ENCODE results near the gene PWWP2B. TPM values are rescaled to one million over a fixed set of nuclear protein-coding genes. Genes with fewer than 3 reads are reported as not detected.

PWWP2B gene
- total and polyA plus RNA-seq, 7 experiments from 2014 or later, result 1.5 to 22.2 (median 11.5) TPM

DNA sequence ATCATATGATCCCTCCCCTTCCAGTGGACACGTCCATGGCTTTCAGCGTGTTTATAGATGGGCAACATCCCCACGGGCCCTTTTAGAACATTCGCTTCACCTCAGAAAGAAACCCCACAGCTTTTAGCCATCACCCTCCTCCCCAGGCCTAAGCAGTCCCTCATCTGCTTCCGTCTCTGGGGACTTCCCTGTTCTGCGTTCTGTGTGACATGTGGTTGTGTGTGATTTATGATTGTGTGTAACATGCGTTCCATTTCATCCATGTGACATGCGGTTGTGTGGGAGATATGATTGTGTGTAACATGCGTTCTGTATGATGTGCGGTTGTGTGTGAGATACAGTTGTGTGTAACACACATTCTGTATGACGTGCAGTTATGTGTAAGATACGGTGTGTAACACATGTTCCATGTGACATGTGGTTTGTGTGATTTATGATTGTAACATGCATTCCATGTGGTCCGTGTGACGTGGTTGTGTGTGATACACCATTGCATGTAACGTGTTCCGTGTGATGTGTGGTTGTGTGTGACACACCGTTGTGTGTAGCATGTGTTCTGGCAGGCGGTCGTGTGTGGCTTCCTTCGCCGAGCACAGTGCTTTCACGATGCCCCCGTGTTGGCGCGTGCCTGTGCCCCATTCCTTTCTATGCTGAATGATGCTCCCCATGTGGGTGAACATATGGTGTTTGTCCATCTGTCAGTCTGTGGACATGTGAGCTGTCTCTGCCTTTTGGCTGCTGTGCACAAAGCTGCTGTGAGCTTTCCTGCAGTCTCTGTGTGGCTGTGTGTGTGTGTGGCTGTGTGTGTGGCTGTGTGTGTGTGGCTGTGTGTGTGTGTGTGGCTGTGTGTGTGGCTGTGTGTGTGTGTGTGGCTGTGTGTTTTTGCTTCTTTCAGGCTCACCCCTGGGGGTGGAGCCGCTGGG lies 26.2 kb downstream of the PWWP2B start:
- Histone ChIP-seq H3K27ac (ENCODE audit: low read depth, low read length) (peak overlapping the region; percentile 53), H3K9me3 (ENCODE audit: control insufficient read depth in 2 of 3, low read length in 3 of 3) (no peaks in the 10 kb centered on the region), H3K27me3 (ENCODE audit: control insufficient read depth in 2 of 2, insufficient read depth in 2 of 2, low read length in 2 of 2) (no peaks in the 10 kb centered on the region), H3K4me1 (ENCODE audit: control insufficient read depth in 2 of 2, insufficient read depth in 2 of 2, low read length in 2 of 2) (peaks cover 0 to 33% of the 10 kb centered on the region in 2 donors), H3K4me3 (ENCODE audit: low read length) (no peak overlapping the region), H3K36me3 (ENCODE audit: control insufficient read depth in 2 of 3, insufficient read depth in 3 of 3, low read length in 3 of 3) (no peaks in the 10 kb centered on the region)
- peaks cover 5 to 39% (median 28%) of the 10 kb centered on the region in 7 donors for H3K4me1 Mint-ChIP-seq
- H3K36me3 Mint-ChIP-seq, result no peaks in the 10 kb centered on the region
- ATAC-seq, result peak; percentile 60
- peaks cover 0 to 1% (median 0%) of the 10 kb centered on the region in 5 donors for H3K27me3 Mint-ChIP-seq
- no peak for DNase-seq
- intact Hi-C loops (cut with micrococcal nuclease), result loop anchor here in 1 of 2 donors (2.0 kb wide), 2 partner anchors 14 to 24 kb away; no protein-coding TSS in a partner anchor
- ChIA-PET POLR2A (interaction anchor here (1.1 to 1.6 kb wide), 3 partner anchors 12 to 30 kb away, joined by 3 to 4 read pairs (median 3); no protein-coding TSS in a partner anchor), CTCF (interaction anchor here (0.8 to 2.3 kb wide), 2 partner anchors 10 to 23 kb away, joined by 3 to 16 read pairs; no protein-coding TSS in a partner anchor)
- peak overlapping the region in 8 of 9 donors; percentile 73 to 95 (median 86) for H3K27ac Mint-ChIP-seq
- peak overlapping the region; percentile 23 to 72 (median 57) for H3K4me3 Mint-ChIP-seq
- H3K9me3 Mint-ChIP-seq, result peaks cover 0 to 2% (median 0%) of the 10 kb centered on the region in 11 donors

DNA sequence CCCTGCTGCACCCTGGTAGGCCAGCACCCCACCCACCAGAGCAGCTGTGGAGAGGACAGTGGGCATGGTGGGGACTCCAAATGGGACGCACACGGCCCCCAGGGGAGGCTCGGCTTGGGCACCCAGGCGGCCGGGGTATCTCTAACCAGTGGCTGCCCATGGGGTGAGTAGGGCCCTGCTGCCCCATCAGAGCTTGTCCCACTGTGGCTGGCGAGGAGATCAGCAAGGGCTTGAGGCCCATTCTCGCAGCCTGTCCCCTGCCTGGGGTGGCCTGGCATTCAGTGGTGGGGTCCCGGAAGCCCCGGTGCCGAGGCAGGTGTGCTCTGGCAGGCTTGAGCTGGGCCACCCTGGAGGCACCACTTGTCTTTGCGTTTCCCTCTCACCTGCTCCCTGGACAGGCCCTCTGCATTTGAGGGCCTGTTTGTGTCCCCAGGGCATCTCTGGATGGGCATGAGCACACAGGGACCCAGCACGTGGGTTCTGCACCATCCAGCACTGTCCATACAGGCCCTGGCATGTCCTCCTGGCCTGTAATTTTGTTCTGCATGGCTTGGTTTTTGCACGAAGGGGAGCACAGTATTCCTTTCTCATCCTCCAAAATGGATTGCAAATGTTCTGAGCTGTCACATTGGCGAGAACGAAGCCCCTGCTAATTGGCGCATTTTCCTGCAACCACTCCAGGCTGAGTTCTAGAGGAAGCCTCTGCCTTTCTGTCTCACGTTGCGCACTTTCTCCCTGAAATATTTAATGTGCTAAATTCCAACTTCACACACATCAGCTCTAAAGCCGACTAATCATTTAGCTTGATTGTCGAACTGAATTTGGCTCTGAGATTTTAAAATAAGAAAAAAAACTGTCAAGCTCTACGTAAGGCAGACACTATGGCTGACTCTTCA lies 27.2 kb downstream of the PWWP2B start:
- H3K27ac ChIP-seq (ENCODE audit: low read depth, low read length), result no peak overlapping the region
- no peaks in the 10 kb centered on the region for H3K36me3 Mint-ChIP-seq
- peak overlapping the region in 2 of 10 donors; percentile 15 to 58 for H3K4me3 Mint-ChIP-seq
- no peaks in the 10 kb centered on the region for H3K36me3 ChIP-seq (ENCODE audit: control insufficient read depth in 2 of 3, insufficient read depth in 3 of 3, low read length in 3 of 3)
- ATAC-seq, result no peak
- no peak for DNase-seq
- H3K27me3 Mint-ChIP-seq, result peaks cover 0 to 1% (median 0%) of the 10 kb centered on the region in 5 donors
- H3K9me3 ChIP-seq (ENCODE audit: control insufficient read depth in 2 of 3, low read length in 3 of 3), result no peaks in the 10 kb centered on the region
- ChIA-PET POLR2A (interaction anchor here (1.6 kb wide), 1 partner anchor 19 kb away, joined by 4 read pairs; no protein-coding TSS in a partner anchor), CTCF (interaction anchor here (0.8 kb wide), 1 partner anchor 9 kb away, joined by 3 read pairs; no protein-coding TSS in a partner anchor)
- no peak overlapping the region for H3K4me3 ChIP-seq (ENCODE audit: low read length)
- H3K9me3 Mint-ChIP-seq, result peaks cover 0 to 2% (median 0%) of the 10 kb centered on the region in 11 donors
- H3K4me1 ChIP-seq (ENCODE audit: control insufficient read depth in 2 of 2, insufficient read depth in 2 of 2, low read length in 2 of 2), result peaks cover 0 to 33% of the 10 kb centered on the region in 2 donors
- H3K4me1 Mint-ChIP-seq, result peaks cover 5 to 39% (median 28%) of the 10 kb centered on the region in 7 donors
- no peaks in the 10 kb centered on the region for H3K27me3 ChIP-seq (ENCODE audit: control insufficient read depth in 2 of 2, insufficient read depth in 2 of 2, low read length in 2 of 2)
- H3K27ac Mint-ChIP-seq, result peak overlapping the region in 3 of 9 donors; percentile 38 to 95 (median 67)
- intact Hi-C loops (cut with micrococcal nuclease), result loop anchor here in 1 of 2 donors (2.0 kb wide), 2 partner anchors 15 to 23 kb away; no protein-coding TSS in a partner anchor

DNA sequence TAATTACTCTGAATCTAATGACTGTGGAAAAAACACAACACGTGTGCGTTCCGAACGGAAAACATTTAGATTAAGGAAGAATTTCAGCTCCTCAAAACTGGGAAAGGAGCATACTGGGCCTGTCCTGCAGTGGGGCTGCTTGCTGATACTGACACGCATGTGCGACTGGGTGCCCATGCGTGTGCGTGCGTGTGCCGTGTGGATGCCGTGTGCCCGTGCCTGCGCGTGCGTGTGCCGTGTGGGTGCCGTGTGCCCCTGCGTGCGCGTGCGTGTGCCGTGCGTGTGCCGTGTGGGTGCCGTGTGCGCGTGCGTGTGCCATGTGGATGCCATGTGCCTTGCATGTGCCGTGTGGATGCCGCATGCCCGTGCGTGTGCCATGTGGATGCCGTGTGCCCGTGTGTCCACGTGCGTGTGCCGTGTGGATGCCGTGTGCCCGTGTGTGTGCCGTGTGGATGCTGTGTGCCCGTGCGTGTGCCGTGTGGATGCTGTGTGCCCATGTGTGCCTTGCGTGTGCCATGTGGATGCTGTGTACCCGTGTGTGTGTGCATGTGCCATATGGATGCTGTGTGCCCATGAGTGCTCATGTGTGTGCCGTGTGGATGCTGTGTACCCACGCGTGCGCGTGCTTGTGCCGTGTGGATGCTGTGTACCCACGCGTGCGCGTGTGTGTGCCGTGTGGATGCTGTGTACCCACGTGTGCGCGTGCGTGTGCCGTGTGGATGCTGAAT lies 28.2 kb downstream of the PWWP2B start:
- Histone ChIP-seq H3K27ac (ENCODE audit: low read depth, low read length) (no peak overlapping the region), H3K9me3 (ENCODE audit: control insufficient read depth in 2 of 3, low read length in 3 of 3) (no peaks in the 10 kb centered on the region), H3K27me3 (ENCODE audit: control insufficient read depth in 2 of 2, insufficient read depth in 2 of 2, low read length in 2 of 2) (no peaks in the 10 kb centered on the region), H3K36me3 (ENCODE audit: control insufficient read depth in 2 of 3, insufficient read depth in 3 of 3, low read length in 3 of 3) (no peaks in the 10 kb centered on the region), H3K4me3 (ENCODE audit: low read length) (no peak overlapping the region), H3K4me1 (ENCODE audit: control insufficient read depth in 2 of 2, insufficient read depth in 2 of 2, low read length in 2 of 2) (peaks cover 0 to 29% of the 10 kb centered on the region in 2 donors)
- H3K27ac Mint-ChIP-seq, result peak overlapping the region in 1 of 9 donors; percentile 67
- intact Hi-C loops (cut with micrococcal nuclease), result no loop called here
- H3K27me3 Mint-ChIP-seq, result peaks cover 0 to 1% (median 0%) of the 10 kb centered on the region in 5 donors
- no peak for DNase-seq
- H3K4me3 Mint-ChIP-seq, result no peak overlapping the region
- H3K9me3 Mint-ChIP-seq, result peaks cover 0 to 2% (median 0%) of the 10 kb centered on the region in 11 donors
- ChIA-PET CTCF (no interaction called here), POLR2A (no interaction called here)
- peaks cover 10 to 43% (median 28%) of the 10 kb centered on the region in 7 donors for H3K4me1 Mint-ChIP-seq
- no peaks in the 10 kb centered on the region for H3K36me3 Mint-ChIP-seq
- no peak for ATAC-seq

DNA sequence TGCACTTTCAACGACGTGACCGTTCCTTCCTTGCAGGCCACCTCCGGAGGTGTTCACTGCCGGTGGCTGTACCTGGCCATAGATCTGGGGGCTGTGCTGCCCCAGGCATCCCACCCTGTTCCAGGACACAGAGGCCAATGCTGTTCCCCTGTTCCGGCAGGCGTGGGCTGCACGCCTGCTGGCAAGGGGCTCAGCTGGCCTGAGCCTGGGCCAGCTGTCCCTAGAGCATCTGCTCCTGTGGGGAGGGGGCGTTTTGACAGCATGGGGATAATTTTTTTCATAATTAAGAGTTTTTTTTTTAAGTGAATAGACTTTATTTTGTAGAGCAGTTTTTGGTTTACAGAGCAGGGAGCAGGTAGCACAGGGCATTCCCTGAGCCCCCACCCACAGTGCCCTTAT lies 28.8 kb downstream of the PWWP2B start:
- H3K27me3 ChIP-seq (ENCODE audit: control insufficient read depth in 2 of 2, insufficient read depth in 2 of 2, low read length in 2 of 2), result no peaks in the 10 kb centered on the region
- H3K4me1 Mint-ChIP-seq, result peaks cover 12 to 41% (median 25%) of the 10 kb centered on the region in 7 donors
- intact Hi-C loops (cut with micrococcal nuclease), result no loop called here
- ChIA-PET POLR2A (no interaction called here), CTCF (no interaction called here)
- peaks cover 0 to 1% (median 0%) of the 10 kb centered on the region in 5 donors for H3K27me3 Mint-ChIP-seq
- H3K9me3 Mint-ChIP-seq, result peaks cover 0 to 2% (median 0%) of the 10 kb centered on the region in 11 donors
- H3K4me3 Mint-ChIP-seq, result no peak overlapping the region
- no peak overlapping the region for H3K4me3 ChIP-seq (ENCODE audit: low read length)
- ATAC-seq (no peak), DNase-seq (no peak)
- H3K36me3 Mint-ChIP-seq, result no peaks in the 10 kb centered on the region
- H3K4me1 ChIP-seq (ENCODE audit: control insufficient read depth in 2 of 2, insufficient read depth in 2 of 2, low read length in 2 of 2), result peaks cover 0 to 27% of the 10 kb centered on the region in 2 donors
- H3K27ac ChIP-seq (ENCODE audit: low read depth, low read length), result no peak overlapping the region
- H3K36me3 ChIP-seq (ENCODE audit: control insufficient read depth in 2 of 3, insufficient read depth in 3 of 3, low read length in 3 of 3), result no peaks in the 10 kb centered on the region
- H3K27ac Mint-ChIP-seq, result peak overlapping the region in 2 of 9 donors; percentile 3 to 58
- no peaks in the 10 kb centered on the region for H3K9me3 ChIP-seq (ENCODE audit: control insufficient read depth in 2 of 3, low read length in 3 of 3)

DNA sequence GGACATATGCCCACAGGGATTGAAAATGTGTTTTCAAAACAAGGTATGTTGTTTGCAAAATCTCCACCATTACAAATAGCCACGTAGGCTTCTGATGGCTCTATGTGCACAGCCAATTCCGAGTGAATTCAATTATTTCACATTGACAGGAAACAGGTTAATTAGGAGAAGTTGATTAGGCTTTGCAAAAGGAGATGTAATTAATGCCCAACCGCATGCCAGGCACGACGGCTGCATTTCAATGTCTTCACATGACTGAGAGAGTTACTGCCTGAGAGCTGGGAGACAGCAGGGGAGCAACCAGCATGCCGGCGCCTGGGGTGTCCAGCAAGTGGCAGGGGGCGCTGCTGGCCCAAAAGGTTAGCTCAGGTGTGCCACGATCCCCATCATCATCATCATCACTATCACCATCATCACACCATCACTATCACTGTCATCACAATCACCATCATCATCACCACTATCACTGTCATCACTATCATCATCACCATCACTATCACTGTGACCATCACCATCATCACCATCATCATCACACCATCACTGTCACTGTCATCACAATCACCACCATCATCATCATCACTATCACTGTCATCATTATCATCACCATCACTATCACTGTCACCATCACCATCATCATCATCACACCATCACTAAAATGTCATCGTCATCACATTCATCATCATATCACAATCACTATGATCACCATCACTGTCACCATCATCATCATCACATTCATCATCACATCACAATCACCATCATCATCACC lies 30.2 kb downstream of the PWWP2B start:
- CTCF ChIA-PET, result no interaction called here
- no peak overlapping the region for H3K4me3 Mint-ChIP-seq
- POLR2A ChIA-PET, result no interaction called here
- peaks cover 7 to 29% (median 17%) of the 10 kb centered on the region in 7 donors for H3K4me1 Mint-ChIP-seq
- no peak overlapping the region for H3K4me3 ChIP-seq (ENCODE audit: low read length)
- H3K27me3 ChIP-seq (ENCODE audit: control insufficient read depth in 2 of 2, insufficient read depth in 2 of 2, low read length in 2 of 2), result no peaks in the 10 kb centered on the region
- no peaks in the 10 kb centered on the region for H3K9me3 ChIP-seq (ENCODE audit: control insufficient read depth in 2 of 3, low read length in 3 of 3)
- DNase-seq, result no peak
- ATAC-seq, result no peak
- no peaks in the 10 kb centered on the region for H3K36me3 ChIP-seq (ENCODE audit: control insufficient read depth in 2 of 3, insufficient read depth in 3 of 3, low read length in 3 of 3)
- intact Hi-C loops (cut with micrococcal nuclease), result no loop called here
- no peak overlapping the region for H3K27ac Mint-ChIP-seq
- peaks cover 0 to 2% (median 0%) of the 10 kb centered on the region in 11 donors for H3K9me3 Mint-ChIP-seq
- no peak overlapping the region for H3K27ac ChIP-seq (ENCODE audit: low read depth, low read length)
- H3K36me3 Mint-ChIP-seq, result no peaks in the 10 kb centered on the region
- H3K4me1 ChIP-seq (ENCODE audit: control insufficient read depth in 2 of 2, insufficient read depth in 2 of 2, low read length in 2 of 2), result peaks cover 0 to 13% of the 10 kb centered on the region in 2 donors
- peaks cover 0 to 1% (median 0%) of the 10 kb centered on the region in 5 donors for H3K27me3 Mint-ChIP-seq

All from naive thymus-derived CD4-positive, alpha-beta T cell (primary cell).